DMS 273 (cell line): ENCODE data around the gene CAPRIN1.

Experiments used
- DNase-seq: peaks from one replicate; lab custom pipeline; 2025; ENCODE audit not compliant: unreplicated experiment; lab: John Stamatoyannopoulos, UW

The CAPRIN1 gene, protein sequence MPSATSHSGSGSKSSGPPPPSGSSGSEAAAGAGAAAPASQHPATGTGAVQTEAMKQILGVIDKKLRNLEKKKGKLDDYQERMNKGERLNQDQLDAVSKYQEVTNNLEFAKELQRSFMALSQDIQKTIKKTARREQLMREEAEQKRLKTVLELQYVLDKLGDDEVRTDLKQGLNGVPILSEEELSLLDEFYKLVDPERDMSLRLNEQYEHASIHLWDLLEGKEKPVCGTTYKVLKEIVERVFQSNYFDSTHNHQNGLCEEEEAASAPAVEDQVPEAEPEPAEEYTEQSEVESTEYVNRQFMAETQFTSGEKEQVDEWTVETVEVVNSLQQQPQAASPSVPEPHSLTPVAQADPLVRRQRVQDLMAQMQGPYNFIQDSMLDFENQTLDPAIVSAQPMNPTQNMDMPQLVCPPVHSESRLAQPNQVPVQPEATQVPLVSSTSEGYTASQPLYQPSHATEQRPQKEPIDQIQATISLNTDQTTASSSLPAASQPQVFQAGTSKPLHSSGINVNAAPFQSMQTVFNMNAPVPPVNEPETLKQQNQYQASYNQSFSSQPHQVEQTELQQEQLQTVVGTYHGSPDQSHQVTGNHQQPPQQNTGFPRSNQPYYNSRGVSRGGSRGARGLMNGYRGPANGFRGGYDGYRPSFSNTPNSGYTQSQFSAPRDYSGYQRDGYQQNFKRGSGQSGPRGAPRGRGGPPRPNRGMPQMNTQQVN

DNA sequence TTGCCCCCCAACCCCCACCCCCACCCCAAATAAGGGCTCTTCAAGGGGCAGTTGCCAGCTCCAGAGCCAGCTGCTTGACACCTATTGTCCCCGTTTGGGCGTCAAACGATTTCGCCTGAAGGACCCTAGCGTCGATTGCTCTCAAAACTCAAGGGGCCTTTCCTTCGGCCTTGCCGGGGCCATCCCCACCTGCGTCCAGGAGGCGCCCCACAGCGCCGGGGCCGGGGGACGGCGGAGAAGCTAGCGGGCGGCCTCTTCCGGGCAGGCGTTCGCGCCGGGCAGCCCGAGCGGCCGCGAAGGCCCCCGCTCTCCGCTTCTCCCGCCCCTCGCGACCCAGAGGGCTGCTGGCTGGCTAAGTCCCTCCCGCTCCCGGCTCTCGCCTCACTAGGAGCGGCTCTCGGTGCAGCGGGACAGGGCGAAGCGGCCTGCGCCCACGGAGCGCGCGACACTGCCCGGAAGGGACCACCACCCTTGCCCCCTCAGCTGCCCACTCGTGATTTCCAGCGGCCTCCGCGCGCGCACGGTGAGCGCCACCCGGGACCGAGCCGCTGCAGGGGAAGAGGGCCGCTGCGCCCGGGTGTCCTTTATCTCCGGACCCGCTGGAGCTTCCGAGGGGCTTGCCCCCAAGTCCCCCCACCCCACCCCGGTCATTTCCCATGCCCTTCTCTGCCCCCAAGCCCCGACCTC is at the start of gene CAPRIN1:
TSS of gene CAPRIN1 (plus strand) at position 383 of the 687 bp plus-strand sequence. CDS start 690 bp downstream, outside the sequence.
- peak; percentile 92 for DNase-seq

DNA sequence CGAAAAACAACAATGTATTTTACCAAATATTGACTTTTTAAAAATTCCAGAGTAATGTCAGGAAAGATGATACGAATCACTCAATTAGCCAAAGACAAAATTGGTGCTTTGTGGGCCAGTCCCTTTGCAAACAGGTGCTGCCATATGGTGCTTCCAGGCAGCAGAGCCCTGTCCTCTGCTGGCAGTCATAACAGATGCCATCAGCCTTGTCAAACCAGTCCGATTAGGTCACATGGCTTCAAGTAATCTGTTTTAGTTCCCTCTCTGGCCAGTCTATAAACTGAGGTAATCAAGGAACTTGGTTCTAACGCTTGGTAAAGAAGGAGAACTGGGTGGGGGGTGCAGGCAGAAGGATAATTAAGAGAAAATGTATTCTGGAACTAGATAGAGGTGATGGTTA is 49.1 kb upstream of the CAPRIN1 start:
- peak; percentile 50 for DNase-seq

DNA sequence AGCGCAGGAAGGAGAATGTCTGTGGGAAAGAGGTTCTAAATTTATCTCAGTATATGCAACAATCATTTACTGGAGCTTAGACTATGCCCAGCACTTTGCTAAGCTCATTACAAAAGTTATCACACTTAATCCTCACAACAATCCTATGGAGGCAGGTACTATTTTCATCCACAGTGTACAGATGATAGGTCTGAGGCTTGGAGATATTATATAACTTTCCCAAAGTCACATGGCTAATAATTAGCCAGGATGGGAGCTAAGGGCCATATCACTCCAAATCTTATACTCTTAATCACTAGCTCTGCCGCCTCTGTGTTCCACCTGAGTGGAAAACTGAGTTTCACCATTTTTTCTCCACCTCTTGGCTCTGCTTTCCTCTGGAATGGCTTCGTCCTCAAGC is 47.3 kb upstream of the CAPRIN1 start:
- DNase-seq: no peak

DNA sequence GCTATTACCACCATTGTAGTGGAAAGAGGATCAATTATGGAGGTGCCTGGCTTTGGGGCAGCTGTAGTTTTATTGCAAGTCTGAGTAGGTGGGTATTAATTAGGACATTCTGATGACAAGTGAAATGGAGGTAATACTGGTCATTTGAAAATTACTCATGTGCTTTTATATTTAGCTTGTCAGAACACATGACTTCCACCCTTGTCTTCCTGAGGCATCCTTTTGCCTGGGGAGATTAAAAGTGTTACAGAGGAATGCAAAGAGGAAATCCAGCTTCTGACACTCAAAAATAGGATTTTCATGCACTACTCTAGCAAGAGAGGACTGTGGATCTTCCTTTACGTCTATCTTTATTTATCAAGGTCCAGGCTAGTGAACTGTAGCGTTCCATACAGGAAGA is 44.7 kb upstream of the CAPRIN1 start:
- no peak for DNase-seq

DNA sequence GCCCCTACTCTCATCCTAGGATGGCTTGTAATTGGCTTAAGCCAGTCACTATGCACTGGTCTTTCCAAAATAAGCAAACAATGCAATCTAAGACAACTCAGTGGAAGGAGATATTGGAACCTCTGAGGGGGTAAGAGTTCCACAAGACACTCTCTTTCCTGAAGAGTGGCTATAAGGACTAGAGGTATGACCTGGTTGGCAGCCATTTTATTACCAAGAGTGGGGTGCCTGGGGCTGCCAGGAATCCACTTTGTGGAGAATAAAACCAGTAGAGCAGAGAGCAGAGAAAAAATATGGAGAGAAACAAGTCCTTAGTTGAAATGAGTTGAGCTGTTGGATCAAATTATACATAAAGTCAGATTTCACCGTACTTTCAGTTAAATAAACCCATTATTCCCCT is 38.8 kb upstream of the CAPRIN1 start:
- DNase-seq: no peak

DNA sequence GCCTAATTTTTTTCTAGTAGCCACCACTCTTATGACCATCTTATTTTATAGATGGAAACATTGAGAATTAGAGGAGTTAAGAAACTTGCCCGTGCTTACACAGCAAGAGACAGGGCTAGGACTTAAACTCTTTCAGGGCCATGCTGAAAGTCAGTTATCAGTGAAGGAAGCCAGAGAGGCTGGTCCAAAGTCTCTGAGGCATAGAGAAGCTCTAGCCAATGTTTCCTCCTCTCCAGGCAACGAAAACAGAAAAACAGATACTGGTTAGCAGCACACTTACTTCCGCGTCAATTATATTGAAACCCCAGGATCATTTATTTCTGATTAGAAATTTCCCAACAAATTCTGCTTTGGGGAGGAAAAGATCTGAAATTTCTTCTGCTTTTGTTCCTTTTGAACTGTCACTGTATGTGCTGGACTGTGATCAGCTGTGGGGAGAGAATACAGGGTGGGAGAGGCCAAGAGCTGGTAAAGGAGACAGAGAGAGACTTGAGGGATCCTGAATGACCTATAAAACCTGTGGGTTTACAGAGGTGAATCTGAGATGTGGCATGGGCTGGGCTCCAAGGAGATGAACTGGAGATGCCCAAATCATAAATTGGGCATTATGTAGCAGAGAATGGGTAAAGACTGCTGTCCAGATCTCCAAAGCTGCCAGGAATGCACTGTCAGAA is 37.5 kb upstream of the CAPRIN1 start:
- no peak for DNase-seq

DNA sequence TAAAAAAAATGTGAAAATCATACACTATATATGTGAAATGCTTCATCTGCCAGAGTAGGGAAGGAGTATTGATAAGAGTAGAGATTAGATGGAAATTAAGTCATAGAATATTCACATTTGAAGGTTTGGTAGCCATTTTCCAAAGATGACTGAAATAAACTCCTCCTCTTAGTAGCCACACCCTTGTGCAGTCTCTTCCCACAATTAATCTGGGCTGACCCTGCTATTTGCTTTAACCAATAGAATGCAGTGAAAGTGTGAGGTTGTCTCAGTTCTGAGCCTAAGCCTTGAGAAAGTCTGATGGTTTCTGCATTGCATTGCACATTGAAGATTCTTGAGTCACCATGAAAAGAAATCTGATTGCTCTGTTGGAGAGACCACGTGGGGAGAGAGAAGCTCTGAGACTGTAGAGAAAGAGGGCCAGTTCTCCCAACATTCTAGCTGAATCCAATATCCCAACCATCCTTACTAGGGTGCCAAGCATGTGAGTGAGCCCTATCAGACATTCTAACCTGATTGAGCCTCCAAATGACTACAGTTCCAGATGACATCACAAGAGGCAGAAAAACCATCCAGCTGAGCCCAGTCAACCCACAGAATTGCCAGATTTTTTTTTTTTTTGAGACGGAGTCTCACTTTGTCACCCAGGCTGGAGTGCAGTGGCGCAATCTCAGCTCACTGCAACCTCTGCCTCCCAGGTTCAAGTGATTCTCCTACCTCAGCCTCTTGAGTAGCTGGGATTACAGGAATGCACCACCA is 29.4 kb upstream of the CAPRIN1 start:
- no peak for DNase-seq

DNA sequence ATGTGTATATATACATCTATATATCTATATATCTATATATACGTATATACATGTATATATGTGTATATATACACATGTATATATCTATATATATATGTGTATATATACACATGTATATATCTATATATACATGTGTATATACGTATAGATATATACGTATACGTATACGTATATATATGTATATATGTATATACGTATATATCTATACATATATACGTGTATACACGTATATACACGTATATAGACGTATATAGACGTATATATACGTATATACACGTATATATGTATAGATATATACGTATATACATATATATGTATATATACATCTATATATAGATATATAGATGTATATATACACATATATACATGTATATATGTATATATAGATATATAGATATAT is 25.1 kb upstream of the CAPRIN1 start:
- no peak for DNase-seq

DNA sequence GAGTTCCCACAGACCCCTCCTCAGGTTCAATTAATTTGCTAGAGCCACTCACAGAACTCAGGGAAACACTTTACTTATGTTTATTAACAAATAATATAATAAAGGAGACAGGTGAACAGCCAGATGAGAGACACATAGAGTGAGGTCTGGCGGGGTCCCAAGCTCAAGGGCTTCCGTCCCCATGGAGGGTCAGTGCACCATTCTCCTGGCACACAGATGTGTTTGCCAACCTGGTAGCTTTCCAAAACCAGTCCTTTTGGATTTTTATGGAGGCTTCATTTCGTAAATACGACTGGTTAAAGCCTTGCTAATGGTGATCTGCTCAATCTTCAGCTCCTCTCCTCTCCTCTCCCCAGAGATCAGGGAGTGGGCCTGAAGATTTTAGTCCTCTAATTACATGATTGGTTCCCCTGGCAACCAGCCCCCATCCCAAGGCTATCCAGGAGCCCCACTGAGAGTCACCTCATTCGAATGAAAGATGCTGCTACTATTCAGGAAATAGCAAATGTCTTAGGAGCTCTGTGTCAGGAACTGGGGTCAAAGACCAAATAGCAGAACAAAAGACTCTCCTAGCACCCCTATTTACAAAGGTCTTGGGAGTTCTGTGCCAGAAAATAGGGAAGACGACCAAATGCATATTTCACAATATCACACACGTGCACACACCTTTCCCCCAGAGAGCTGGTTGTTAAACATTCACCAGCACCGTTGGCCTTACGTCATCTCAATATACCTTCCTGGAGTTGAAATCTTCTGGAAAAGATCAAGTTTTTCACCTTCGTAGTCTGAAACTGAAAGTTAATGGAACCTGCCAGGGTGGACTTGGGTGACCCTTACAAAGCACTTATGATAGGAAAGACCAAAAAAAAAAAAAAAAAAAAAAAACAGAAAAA is 23.8 kb upstream of the CAPRIN1 start:
- no peak for DNase-seq

DNA sequence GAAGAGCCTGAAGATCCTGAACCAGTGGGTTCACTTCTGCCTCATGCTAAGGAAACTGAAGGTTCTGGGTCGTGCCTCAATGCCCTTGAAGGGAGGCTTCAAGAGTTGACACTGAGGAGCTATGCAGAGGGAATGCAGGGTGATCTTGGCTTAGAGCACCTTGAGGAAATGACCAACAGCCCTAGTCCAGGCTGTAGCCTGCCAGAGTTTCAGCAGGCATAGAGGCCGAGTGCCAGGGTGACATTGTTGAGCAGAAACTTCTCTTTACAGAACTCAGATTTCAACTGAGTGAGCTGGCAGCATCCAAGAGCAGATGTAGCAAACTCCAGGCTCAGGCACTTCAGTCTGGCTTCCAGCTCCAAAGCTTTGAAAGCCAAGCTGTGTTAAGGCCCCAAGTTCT is 23.1 kb upstream of the CAPRIN1 start:
- no peak for DNase-seq

DNA sequence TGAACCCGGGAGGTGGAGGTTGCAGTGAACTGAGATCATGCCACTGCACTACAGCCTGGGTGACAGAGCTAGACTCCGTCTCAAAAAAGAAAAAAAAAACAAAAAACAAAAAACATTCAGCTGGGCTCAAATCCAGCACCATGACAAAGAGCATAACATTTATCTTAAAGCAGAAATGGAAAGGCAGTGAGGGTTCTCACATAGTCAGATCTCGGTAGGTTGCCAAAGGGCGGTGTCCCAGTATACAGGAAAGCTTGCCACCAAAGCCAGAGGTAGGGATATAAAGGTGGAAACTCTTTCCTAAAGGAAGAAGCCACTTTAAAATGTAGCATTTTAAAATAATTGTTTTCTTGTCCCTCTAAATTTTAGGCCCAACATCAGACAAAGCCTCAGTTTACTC is 22.4 kb upstream of the CAPRIN1 start:
- DNase-seq: no peak

DNA sequence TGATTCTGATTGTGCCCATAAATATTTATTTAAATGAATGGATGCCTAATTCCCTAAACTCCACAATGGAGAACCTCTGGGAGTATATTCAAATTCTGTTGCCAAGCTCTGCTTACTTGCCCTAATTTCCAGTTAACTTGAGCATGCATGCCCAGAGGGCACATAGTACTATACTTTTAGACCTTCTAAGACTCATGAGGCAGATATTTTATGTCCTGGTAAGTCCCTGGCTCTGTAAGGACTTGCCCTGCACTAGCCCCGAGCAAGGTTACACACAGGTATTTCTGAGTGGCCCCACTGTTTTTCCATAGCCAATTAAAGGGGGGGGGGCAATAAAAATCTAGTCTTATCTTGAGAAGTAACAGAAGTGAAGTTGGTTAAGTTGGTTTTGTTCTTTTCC is 21.1 kb upstream of the CAPRIN1 start:
- DNase-seq: no peak

DNA sequence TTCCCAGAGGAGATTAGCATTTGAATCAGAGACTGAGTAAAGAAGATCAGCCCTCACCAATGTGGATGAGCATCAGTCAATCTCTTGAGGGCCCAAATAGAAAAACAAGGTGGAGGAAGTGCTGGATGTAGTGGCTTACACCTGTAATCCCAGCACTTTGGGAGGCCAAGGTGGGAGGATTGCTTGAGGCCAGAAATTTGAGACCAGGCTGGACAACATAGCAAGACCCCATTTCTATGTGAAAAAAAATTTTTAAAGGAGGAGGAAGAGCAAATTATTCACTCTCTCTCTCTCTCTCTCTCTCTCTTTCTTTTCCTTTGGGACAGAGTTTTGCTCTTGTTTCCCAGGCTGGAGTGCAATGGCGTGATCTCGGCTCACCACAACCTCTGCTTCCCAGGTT is 18.1 kb upstream of the CAPRIN1 start:
- DNase-seq: no peak

DNA sequence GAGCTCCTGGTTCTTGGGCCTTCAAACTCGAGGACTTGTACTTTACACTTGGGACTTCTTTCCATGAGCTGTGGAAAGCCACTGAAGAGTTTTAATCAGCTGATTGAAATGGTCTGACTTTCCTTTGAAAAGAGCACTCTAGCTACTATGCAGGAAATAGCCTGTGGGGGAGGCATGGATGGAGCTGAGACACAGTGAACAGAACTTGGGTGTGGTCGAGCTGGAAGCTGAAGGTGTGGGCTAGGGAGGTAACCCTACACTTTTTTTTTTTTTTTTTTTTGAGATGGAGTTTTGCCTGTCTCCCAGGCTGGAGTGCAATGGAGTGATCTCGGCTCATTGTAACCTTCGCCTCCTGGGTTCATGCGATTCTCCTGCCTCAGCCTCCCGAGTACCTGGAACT is 17.5 kb upstream of the CAPRIN1 start:
- no peak for DNase-seq

DNA sequence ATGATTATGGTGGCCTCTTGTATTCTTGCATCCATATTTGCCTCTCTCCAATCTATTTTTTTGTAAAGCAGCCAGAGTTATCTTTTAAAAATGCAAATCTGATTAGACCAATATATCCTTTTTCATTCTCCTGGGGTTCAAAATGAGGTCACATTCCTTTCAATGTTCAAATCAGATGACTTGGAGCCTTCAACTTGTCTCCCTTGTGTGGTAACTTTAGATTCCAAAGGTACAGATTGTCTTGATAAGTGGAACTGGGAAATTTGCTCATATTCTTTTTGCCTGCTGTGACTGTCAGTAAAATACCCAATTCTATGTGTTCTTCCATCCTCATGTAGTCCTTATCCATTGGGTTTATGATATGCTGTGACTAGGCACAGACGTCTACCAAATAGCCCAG is 15.1 kb upstream of the CAPRIN1 start:
- no peak for DNase-seq

DNA sequence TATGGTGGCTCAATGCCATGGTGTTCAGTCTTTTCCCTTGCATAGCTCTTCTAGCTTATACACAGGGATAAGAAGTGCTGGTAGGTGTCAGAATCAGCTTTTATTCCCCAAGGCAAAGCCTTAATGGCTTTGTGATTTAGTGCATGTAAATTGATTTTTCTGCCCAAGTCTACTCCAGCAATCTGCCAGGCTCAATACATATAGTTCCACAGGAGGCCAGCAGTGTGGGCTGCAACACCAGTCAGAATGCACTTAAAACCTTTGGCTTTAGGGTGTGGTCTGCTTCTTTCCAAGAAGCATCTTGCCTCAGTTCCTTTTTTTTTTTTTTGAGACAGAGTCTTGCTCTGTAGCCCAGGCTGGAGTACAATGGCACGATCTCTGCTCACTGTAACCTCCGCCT is 14.5 kb upstream of the CAPRIN1 start:
- DNase-seq: no peak

DNA sequence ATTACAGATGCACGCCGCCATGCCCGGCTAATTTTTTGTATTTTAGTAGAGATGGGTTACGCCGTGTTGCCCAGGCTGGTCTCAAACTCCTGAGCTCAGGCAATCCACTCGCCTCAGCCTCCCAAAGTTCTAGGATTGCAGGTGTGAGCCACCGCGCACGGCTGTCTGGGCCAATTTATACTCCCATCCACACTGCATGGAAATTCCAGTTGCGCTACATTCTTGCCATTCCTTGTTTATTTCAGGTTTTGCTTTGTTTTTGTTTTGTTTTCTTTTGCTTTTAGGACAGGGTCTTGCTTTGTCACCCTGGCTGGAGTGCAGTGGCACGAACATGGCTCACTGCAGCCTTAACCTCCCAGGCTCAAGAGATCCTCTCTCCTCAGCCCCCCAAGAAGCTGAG is 11.0 kb upstream of the CAPRIN1 start:
- DNase-seq: no peak

DNA sequence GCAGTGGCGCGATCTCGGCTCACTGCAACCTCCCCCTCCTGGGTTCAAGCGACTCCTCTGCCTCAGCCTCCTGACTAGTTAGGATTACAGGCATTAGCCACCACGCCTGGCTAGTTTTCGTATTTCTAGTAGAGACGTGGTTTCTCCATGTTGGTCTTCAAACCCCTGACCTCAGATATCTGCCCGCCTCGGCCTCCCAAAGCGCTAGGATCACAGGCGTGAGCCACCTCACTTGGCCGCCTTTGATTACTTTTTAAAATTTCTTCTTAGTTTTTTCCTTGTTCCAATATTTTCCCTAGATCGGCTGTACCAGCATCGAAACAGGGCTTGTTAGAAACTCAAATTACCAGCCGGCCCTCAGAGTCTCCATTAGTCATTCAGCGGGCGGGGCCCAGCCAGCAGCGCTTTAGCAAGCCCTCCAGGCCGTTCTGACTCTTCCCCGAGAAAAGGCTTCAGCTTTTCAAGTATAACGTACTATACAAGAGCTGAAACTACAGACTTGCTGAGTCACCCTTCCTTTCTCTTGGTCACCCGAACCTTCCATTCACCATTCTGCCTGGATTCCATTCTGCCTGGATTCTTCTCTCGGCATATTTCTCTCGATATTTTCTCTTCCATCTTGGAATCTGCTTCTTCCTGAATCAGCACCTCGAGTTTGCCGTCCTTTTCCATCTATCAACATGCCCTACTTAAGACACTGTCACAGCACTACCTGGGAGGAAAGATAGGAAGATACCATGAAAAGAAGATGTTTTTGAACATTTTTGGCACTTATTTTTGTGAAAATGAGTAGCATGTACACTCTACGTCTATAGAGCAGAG is 6.7 kb upstream of the CAPRIN1 start:
- no peak for DNase-seq

DNA sequence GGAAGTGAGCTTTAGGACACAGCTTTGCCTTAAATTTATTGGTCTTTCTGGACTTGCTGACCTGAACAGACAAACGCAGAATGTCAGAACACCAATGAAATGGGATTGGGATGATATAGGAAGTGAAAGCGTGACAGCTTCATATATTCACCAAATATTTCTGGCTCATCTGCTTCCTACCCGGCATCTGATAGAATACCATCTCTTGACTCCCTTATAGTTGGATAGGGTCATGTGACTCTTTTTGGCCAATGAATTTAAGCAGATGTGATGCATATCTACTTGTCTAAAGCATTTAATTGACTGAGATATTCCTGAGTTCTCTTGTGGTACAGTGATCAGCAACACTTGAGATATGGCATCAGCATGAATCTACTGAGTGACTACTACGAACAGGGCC is 2.5 kb upstream of the CAPRIN1 start:
- DNase-seq: no peak
